Measurements from ENCODE around the gene ZNF473.

ZNF473 gene

DNA sequence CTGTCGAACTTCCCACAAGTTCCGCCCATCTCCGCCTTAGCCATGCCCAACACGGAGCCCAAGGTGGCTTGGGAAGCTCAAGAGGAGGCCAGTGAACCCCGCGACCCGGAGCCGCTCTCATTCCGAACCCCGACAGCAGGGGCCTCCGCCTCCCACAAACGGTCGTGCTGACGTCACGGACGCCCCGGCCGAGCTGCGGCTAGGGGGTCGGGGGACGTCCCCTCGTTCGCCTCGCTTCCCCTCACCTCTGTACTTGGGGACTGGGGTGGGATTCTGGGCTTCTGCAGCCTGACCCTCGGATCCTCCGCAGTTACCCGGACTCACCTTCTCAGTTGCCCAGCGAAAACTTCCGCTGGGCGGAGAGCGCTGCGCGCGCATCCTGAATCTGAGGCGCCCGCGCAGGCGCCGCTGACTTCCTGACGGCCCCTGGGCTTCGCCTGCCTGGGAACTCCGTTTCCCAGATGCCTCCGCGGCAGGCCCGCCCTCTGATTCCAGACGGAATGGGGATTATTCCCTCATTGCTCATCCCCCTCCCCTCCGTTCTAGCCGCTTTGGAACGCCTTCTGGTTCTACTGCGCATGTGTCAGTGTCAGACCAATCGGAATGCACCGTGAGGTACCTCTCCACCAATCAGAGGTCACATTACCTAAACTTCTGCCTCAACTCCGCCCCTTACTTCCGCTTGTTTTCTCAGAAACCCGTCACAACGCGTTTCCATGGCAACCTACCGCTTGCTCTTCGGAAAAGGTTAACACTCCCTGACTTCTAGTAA is 597 bp upstream of the ZNF473 start, which contains the start of gene VRK3:
Gene VRK3 (minus strand): TSS at position 351 of the 772 bp plus-strand sequence. CDS start 9,210 bp downstream, outside the sequence.
- CTCF ChIA-PET = no interaction called here

GRCh38 chr19:50026550-50026906 is 723 bp downstream of the ZNF473 start:
- ChIA-PET POLR2A (no interaction called here), CTCF (no interaction called here)
- TF ChIP-seq TARDBP (IDR thresholded peaks at IDR 0.05) (no peak), BHLHE40 (IDR thresholded peaks at IDR 0.05; ENCODE audit: borderline replicate concordance) (no peak), PKNOX1 (IDR thresholded peaks at IDR 0.05) (no peak), FOXM1 (IDR thresholded peaks at IDR 0.05; ENCODE audit: borderline replicate concordance) (no peak), SUZ12 (IDR thresholded peaks at IDR 0.05) (no peak), NFRKB (IDR thresholded peaks at IDR 0.05) (no peak), CTBP1 (IDR thresholded peaks at IDR 0.05; ENCODE audit: borderline replicate concordance) (no peak), LEF1 (IDR thresholded peaks at IDR 0.05; ENCODE audit: borderline replicate concordance) (no peak), FOXK2 (IDR thresholded peaks at IDR 0.05) (no peak), HDGF (IDR thresholded peaks at IDR 0.05; ENCODE audit: borderline replicate concordance) (no peak), ARNT (IDR thresholded peaks at IDR 0.05) (no peak)
- DNase-seq (ENCODE audit: extremely low spot score) = no peak

More for the DNA sequence above, 597 bp upstream of the ZNF473 start, which contains the start of gene VRK3:
- POLR2A ChIA-PET = interaction anchor here (0.6 to 0.7 kb wide), 4 partner anchors 14 to 24 kb away, joined by 3 to 5 read pairs (median 4); no protein-coding TSS in a partner anchor
- DNase-seq (ENCODE audit: extremely low spot score) = peak; percentile 98
- TF ChIP-seq ELF4 (IDR thresholded peaks at IDR 0.05) = no peak
- no peak for TF ChIP-seq SP1 (IDR thresholded peaks at IDR 0.05)
- TF ChIP-seq PKNOX1 (IDR thresholded peaks at IDR 0.05) = peak; percentile 57; the same call in 1 of the 2 replicates
- TF ChIP-seq LEF1 (IDR thresholded peaks at IDR 0.05; ENCODE audit: borderline replicate concordance) = no peak

GRCh38 chr19:50030225-50030624 is 4.4 kb downstream of the ZNF473 start:
- POLR2A ChIA-PET = no interaction called here
- CTCF ChIA-PET = no interaction called here
- no peak for DNase-seq (ENCODE audit: extremely low spot score)
- TF ChIP-seq SUZ12 (IDR thresholded peaks at IDR 0.05) = no peak
- TF ChIP-seq L3MBTL2 (conservative IDR thresholded peaks at IDR 0.05) = no peak
- TF ChIP-seq NFRKB (IDR thresholded peaks at IDR 0.05) = no peak
- TF ChIP-seq LEF1 (IDR thresholded peaks at IDR 0.05; ENCODE audit: borderline replicate concordance) = no peak

DNA sequence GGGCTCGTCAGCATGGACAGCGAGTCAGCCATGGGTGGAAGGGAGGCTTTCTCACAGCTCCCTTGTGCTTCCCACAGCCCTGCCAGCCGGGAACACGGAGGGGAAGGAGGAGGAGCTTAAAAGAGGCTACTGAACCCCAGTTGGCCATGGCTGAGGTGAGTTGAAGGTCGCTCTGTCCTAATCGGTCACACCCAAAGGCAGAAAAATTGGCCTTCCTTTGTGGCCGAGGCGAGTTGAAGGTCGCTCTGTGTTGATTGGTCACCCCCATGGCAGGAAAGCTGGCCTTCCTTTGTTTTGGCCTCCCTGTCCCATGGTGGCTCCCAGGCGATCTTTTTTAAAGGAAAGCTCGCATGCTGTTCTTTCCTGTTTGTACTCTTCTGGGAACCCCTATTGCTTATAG is 5.1 kb downstream of the ZNF473 start:
- ChIA-PET POLR2A (no interaction called here), CTCF (no interaction called here)
- TF ChIP-seq PKNOX1 (IDR thresholded peaks at IDR 0.05) (no peak), HDGF (IDR thresholded peaks at IDR 0.05; ENCODE audit: borderline replicate concordance) (no peak), L3MBTL2 (conservative IDR thresholded peaks at IDR 0.05) (no peak), TARDBP (IDR thresholded peaks at IDR 0.05) (no peak), ZNF384 (IDR thresholded peaks at IDR 0.05) (no peak), BHLHE40 (IDR thresholded peaks at IDR 0.05; ENCODE audit: borderline replicate concordance) (no peak), FOXM1 (IDR thresholded peaks at IDR 0.05; ENCODE audit: borderline replicate concordance) (no peak), NFRKB (IDR thresholded peaks at IDR 0.05) (no peak), LEF1 (IDR thresholded peaks at IDR 0.05; ENCODE audit: borderline replicate concordance) (no peak), CTBP1 (IDR thresholded peaks at IDR 0.05; ENCODE audit: borderline replicate concordance) (no peak), ARNT (IDR thresholded peaks at IDR 0.05) (no peak), SP1 (IDR thresholded peaks at IDR 0.05) (no peak), FOXK2 (IDR thresholded peaks at IDR 0.05) (no peak), SUZ12 (IDR thresholded peaks at IDR 0.05) (no peak), FOXA1 (IDR thresholded peaks at IDR 0.05) (no peak), ELF4 (IDR thresholded peaks at IDR 0.05) (no peak)
- DNase-seq (ENCODE audit: extremely low spot score) = no peak

- ChIA-PET CTCF (no interaction called here), POLR2A (no interaction called here)
- DNase-seq (ENCODE audit: extremely low spot score) = no peak
- no peak for TF ChIP-seq BHLHE40 (IDR thresholded peaks at IDR 0.05; ENCODE audit: borderline replicate concordance)
- TF ChIP-seq TARDBP (IDR thresholded peaks at IDR 0.05) = no peak
- TF ChIP-seq SUZ12 (IDR thresholded peaks at IDR 0.05) = no peak
- TF ChIP-seq L3MBTL2 (conservative IDR thresholded peaks at IDR 0.05) = no peak
- no peak for TF ChIP-seq ELF4 (IDR thresholded peaks at IDR 0.05)
- no peak for TF ChIP-seq FOXM1 (IDR thresholded peaks at IDR 0.05; ENCODE audit: borderline replicate concordance)
- no peak for TF ChIP-seq ZNF384 (IDR thresholded peaks at IDR 0.05)
- TF ChIP-seq PKNOX1 (IDR thresholded peaks at IDR 0.05) = no peak
These were observed 11.1 kb downstream of the ZNF473 start for GRCh38 chr19:50036908-50037307.

- TF ChIP-seq ARNT (IDR thresholded peaks at IDR 0.05) = no peak
- no peak for TF ChIP-seq FOXM1 (IDR thresholded peaks at IDR 0.05; ENCODE audit: borderline replicate concordance)
- TF ChIP-seq L3MBTL2 (conservative IDR thresholded peaks at IDR 0.05) = no peak
- no peak for TF ChIP-seq LEF1 (IDR thresholded peaks at IDR 0.05; ENCODE audit: borderline replicate concordance)
- no peak for TF ChIP-seq CTBP1 (IDR thresholded peaks at IDR 0.05; ENCODE audit: borderline replicate concordance)
- TF ChIP-seq PKNOX1 (IDR thresholded peaks at IDR 0.05) = no peak
- no peak for TF ChIP-seq SUZ12 (IDR thresholded peaks at IDR 0.05)
- no peak for TF ChIP-seq FOXA1 (IDR thresholded peaks at IDR 0.05)
- no peak for TF ChIP-seq ELF4 (IDR thresholded peaks at IDR 0.05)
- TF ChIP-seq NFRKB (IDR thresholded peaks at IDR 0.05) = no peak
- TF ChIP-seq SP1 (IDR thresholded peaks at IDR 0.05) = no peak
- ChIA-PET POLR2A (no interaction called here), CTCF (interaction anchor here (0.5 kb wide), 1 partner anchor 350 kb away, joined by 5 read pairs; no protein-coding TSS in a partner anchor)
- DNase-seq (ENCODE audit: extremely low spot score) = no peak
These were observed 14.2 kb downstream of the ZNF473 start for GRCh38 chr19:50039968-50040367.
